CD4-positive, alpha-beta T cell treated with Interleukin-4 for 4 hours (primary cell): ENCODE data around the gene PCGF5.
A peak's percentile ranks its signal among the peaks of the same experiment; 100 is the strongest.
"Not testable (repeated sequence)": the region's sequence is repeated elsewhere in the genome, so short reads cannot be mapped to it uniquely, and the experiment has no call there.

ENCODE experiments used
- DNase-seq: peaks from one replicate; pipeline ENCODE4 v3.0.0-alpha.2; 2020

The PCGF5 gene

DNA sequence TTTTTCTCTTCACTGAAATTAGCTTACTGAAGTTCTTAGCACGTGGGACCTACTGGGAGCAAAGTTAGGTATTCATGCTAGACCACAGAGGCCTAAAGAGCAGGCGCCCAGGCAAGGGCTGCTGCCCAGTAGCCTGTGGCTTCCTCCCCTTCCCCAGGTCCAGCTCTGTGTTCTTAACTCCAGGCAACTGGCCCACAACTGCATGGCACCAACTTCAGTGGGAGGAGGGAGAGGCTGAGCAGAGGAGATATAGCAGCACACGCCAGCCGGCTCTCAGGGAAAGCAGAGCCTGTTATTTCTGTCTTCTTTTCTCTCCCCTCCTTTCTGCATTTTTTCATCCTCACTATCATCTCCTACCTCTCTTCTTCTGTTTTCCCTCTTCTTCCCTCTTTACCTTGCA, 67.4 kb downstream of the PCGF5 start:
- no peak for DNase-seq

DNA sequence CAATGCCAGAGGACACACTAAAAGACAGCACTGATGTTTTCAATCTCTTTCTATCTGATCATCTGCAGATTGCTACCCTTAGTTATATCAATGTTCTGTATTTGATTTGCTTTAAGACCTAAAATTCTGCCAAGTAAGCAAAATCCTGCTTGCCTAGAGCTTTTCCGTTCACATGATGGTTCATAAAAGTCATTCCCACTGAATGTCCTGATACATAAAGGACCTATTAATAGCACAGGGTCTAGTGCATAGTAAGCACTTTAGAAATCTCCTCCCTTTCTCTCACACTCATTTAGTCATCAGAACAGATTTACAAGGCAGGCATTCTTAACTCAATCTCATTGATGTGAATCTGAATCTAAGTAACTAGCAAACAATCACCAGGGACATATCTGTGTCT, 68.8 kb downstream of the PCGF5 start:
- no peak for DNase-seq

DNA sequence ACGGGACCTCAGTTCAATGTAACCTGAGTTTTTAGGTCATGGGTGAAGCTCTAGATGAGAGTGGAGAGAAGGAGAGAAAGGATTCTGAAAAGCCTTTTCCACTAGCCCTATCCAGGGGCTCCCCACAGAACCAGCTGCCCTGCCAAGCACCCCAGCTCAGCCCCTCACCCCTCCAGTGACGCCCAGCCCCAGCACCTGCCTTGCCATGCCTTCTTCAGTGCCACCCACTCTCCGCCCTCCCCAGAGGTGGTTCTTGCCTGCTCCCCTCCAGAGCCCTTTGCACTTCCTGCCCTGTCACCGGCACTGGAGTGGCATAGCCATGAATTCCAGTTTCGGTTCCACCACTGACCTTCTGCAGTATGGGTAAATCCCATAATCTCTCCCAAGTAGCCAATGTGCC, 70.1 kb downstream of the PCGF5 start:
- DNase-seq: no peak

DNA sequence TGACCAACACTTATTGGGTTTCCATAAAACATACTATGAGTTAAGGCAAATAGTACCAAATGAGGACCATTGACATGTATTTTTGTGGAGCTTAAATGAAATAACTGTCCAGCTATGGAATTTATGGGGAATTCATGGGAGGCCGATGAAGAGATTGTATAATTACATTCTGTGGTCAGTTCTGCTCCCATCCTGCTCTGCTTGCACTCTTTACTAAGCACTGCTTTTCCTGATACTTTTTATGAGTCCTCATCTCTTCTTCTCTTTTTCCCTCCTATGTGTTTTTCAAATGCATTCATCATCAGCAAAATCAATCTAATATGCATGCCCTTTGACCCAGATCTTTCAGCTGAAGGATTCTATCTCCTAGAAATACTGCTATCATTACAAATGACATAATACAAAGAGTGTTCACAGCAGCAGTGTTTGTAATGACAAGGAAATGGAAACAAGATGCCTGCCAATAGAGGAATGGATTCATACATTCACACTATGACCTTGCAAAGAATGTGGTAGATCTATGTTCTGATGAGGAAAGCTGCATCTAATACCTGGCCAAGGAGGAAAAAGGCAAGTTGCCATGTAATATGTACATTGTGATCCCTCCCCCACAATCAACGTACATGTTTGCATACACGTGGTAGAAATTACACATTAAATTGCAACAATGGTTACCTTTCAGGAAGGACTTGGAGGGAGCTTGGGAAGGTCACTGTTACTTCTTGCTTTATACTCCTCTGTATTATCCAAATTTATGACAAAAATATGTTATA, 73.9 kb downstream of the PCGF5 start:
- DNase-seq: no peak

DNA sequence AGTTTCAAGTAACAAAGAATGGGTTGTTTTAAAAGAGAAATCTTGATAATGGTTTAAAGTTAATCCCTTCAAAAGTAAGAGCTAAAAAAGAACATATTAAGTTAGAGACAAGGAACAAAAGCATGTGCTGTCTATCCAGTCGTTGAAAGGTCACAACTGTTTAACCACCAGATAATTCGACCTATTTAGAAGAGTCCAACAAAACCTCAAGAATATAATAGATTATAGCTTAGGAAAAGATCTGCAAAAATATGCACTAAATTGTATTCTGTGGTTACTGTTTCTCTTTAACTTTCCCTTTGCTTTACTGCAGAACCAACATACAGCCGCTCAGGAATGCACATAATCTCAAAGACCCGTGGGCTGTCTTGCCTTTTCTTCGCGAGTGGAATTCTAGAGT, 74.9 kb downstream of the PCGF5 start:
- no peak for DNase-seq

DNA sequence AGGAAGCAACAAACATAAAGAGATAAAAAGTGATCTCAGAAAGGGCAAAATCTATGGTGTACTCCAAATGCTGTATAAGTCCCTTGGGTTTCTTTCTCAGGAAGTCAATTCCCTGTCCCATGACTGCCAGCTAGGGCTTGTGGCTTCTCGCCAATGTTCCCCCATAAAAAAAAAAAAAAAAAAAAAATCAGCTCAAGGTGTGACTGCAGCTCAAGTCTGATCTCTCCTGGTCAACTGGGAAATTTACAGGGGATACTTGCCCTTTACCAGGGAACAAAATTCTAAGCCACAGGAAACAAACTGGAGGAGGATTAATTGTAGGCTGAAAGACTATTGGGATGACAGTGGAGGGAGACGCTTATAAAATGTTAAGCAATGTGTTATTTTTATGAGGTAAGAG, 76.0 kb downstream of the PCGF5 start:
- DNase-seq: no peak

DNA sequence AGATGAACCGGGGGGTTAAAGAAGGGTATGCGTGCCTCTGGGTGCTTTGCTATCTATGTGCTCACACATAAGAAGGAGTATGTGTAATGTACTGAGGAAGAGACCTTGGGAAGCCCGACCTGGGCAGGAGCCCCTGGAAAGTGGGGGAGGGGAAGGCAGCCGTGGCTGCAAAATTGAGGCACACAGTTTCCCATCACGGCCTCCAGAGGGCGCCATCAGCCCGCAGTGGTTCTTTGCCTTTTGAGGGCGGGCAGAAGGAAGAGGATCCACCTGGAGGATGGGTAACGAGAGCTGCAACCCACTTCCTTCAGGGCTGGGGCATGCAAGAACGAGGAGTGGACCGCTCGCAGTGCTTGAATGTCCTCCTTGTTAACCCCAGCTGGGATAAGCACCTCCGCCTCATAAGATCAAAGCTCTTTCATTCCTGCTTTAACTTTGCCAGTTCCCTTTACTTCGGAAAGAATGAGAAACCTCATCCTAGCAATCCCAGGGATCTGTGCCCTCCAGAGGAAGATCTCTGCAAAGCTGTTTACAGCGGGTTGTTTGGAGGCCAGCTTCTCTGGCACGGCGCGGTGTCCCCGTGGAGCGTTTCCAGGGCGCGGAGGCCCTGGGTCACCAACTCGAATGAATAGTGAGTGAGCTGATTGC, 77.9 kb downstream of the PCGF5 start:
- DNase-seq: peak; percentile 61

DNA sequence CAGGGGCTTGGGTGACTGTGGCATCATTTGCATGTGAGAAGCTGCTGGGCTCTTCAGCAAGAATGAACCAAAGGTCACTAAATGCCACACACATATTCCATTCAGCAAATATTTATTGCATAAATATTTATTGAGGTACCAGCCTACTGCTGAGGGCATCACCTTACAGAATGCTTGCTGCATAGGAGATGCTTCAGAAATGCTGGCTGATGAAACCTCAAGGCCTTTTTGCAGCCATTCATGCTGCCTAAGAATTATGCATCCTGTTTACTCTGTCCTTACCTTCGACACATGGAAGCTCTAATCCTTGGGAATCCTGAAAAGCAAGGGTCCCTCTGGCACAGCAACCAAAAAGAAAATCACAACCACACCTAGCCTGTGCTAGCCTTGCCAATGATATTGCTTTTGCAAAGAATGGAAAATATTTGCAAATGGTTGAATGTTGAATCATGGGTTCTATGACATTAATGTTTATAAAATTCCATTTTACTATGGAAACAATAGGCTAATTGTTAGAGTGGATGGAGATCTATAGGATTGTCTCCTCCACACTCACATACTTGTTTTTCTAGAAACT, 79.6 kb downstream of the PCGF5 start:
- DNase-seq: no peak

DNA sequence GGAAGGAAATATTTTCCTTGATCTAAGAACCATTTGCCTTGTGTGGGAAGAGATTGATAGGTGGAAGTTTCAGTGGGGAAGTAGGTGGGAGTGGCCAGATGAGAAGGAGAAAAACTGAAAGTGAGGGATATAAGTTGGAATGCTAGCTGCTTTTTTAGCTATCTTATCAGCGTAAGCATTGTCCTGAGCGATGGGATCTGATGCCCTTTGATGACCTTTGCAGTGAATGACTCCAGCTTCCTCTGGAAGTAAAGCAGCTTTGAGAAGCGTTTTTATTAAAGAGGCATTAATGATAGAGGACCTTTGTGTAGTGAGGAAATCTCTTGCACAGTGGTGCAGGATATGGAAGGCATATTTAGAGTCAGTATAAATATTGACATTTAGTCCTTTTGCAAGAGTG, 82.5 kb downstream of the PCGF5 start:
- DNase-seq: not testable (repeated sequence)

DNA sequence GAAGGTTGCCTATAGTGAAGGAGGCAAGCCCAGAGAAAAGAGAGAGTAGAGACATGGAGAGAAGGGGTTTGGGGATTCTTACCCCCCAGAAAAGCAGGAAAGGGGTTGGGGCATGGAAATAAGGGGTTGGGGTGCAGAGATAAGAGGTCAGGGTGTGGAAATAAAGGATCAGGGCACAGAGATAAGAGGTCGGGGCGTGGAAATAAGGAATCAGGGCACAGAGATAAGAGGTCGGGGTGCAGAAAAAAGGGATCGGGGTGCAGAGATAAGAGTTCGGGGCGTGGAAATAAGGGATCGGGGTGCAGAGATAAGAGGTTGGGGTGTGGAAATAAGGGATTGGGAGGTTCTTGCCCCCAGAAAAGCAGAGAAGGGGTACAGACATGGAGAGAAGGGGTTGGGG, 85.5 kb downstream of the PCGF5 start:
- not testable (repeated sequence) for DNase-seq

DNA sequence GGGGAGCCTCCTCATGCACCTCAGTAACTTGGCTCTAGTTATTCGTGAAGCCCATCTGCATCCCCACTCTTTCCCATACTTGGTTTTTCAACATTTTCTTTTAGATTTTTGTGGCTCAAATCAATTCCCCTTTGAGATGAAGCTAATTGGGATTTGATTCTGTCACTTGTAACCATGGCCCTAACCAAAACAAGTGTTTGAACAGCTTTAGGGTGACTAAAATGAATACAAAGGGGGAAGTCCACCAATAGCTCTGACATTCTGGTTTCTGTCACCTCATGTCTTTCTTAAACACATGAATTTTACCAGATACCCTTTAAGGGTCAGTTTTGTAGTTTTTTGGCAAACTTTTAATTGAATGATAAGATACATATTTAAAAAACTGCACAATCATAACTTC, 87.0 kb downstream of the PCGF5 start:
- DNase-seq: no peak

DNA sequence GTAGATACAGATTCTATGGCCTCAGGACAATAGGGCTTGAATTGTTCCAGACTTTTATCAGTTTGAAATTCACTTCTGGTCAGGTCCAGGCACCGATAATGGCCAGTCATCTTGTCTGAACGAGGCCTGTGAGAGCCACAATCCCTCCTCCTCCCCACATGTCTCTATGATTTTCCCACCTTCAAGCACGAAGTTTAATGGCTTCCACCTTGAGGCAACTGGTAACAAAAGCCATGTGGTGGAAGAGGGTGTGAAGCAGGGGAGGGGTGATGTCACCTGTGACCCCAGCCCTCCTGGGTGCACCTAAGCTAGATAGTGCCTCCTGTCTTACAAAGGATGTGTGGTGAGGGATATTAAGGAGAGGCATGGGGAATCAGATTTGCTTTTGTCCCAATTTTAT, 89.2 kb downstream of the PCGF5 start:
- no peak for DNase-seq

DNA sequence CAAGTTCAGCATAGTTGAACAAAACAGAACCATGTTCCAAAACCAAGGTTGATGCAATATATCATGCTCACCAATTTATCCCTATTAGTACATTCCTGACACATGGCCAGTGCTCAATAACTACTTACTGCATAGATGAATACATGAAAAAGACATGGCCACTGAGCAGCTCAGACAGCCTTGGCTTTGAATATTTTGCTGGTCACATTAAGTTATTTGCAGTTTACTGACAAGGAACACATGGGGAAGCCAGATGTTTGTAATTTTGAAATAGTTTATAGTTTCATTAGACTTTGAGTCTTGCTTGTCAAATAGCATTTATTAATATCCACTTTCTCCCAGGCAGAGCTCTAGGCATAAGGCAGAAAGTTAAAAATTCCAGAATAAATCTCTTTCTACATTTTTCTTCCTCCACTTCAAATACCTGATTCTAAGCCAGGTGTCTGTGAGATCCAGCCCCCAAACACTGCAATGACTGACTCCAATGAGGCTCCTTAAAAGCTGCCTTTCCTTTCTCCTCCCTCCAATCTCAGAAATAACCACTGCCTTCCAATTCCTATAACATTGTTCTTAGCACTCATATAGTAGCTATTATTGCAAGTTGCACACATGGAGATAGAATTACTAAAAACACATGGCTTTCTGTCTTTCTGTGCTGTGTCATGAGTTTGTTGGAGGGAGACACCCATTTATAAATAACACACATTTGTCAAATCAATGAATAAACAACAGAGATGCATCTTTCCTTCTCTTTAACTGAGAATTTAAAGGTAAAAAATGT, 91.3 kb downstream of the PCGF5 start:
- DNase-seq: no peak

DNA sequence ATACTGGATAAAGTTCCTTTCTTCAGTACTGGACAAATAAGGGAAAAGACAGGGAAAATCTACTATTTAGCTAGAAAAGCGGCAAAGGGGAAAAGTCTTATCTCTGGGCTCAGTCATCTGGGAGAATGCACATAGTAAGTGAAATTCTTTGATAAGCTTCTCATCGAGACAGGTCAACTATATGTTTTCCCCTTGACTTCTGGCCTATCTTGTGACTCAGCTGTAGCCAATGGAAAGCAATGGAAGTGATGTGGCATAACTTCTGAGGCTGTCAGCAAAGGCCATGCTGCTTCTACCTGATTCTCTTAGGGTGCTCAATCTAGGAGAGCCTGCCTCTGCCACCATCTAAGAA, 91.9 kb downstream of the PCGF5 start:
- DNase-seq: no peak

DNA sequence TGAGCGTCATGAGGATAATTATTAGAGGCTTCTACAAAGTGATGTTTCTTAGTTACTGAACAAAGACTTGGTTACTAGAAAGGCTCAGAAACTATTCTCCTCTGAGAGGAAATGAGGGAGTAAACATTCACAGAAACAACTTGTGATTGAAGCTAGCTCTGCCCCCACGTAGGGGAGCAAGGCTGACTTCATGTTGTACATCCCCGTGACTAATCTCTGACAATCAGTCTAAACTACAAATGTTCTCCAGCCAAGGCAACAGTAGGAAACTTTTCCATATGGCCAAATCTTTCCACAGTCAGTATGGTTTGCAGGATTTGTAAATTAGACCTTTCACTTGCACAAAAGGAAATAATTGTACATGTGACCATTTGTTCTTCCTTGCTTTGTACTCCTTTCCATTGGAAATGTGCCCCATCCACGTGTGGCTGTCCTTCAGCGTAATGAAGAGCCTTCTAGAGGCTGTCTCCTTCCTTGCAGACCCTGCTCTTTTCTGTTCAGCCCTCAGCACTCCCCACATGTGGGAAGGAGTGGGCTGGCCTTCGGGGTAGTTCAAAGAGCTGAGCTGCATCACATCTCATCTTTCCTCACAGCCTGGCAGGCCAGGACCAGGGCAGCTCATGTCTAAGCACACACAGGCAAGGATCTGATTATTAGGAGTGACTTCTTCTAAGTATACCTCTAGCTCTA, 93.5 kb downstream of the PCGF5 start:
- no peak for DNase-seq

DNA sequence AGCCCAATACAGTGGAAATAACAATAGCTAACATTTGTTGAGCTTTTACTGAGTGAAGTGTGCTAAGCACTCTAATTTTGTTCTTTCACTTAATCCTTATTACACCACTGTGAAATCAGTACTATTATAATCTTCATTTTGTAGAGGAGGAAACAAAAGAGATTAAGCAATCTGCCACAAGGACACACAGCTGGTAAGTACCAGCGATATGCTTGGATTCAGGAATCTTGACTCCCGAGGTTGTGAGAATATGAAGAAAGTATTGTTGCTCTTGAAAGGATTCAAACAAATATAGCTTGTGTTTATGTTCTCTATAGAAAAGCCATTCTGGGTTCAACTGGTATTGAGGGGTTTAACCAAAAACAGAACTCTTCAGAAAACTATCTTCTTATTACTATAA, 96.0 kb downstream of the PCGF5 start:
- DNase-seq: no peak

DNA sequence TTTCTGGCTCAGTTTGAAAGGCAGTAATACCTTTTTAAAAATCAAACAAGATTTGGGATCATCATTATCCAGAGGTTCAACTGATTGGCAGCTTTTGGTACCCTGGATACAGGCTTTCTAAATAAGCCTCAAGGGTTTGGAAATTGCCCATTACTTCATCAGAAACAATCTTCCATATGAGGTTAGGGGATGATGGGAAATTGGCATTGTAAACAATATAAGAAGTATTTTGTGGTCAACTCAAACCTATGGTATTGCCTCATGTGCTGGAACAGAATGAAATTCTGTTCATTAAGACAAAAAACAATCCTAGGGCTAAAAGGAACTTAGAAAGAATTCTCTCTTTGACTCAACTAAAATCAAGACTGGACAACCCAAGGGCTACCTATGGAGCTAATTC, 97.1 kb downstream of the PCGF5 start:
- no peak for DNase-seq

DNA sequence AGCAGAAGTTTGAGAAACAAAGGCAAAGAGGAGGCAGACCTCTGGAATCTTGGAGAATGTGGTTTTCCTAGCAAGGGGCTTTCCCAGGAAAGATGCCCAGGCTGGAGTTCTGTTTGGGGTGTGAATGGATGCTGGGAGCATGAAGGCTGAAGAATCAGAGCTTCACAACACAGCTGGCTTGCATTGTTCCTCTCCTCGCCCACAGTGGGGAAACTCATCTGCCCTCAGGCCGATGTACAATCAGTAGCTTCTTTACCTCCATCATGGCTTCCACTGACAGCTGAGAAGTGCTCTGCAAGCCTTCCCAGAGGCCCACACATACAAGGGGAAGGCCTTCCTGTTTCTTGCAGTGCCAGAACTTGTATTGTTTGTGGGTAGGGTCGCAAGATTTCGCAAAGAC, 98.9 kb downstream of the PCGF5 start:
- no peak for DNase-seq

DNA sequence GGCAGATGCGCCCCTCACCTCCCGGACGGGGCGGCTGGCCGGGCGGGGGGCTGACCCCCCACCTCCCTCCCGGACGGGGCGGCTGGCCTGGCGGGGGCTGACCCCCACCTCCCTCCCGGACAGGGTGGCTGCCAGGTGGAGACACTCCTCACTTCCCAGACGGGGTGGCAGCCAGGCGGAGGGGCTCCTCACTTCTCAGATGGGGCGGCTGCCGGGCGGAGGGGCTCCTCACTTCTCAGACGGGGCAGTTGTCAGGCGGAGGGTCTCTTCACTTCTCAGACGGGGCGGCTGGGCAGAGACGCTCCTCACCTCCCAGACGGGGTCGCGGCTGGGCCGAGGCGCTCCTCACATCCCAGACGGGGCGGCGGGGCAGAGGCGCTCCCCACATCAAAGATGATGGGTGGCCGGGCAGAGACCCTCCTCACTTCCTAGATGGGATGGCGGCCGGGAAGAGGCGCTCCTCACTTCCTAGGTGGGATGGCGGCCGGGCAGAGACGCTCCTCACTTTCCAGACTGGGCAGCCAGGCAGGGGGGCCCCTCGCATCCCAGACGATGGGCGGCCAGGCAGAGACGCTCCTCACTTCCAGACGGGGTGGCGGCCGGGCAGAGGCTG, 102.9 kb downstream of the PCGF5 start:
- not testable (repeated sequence) for DNase-seq

DNA sequence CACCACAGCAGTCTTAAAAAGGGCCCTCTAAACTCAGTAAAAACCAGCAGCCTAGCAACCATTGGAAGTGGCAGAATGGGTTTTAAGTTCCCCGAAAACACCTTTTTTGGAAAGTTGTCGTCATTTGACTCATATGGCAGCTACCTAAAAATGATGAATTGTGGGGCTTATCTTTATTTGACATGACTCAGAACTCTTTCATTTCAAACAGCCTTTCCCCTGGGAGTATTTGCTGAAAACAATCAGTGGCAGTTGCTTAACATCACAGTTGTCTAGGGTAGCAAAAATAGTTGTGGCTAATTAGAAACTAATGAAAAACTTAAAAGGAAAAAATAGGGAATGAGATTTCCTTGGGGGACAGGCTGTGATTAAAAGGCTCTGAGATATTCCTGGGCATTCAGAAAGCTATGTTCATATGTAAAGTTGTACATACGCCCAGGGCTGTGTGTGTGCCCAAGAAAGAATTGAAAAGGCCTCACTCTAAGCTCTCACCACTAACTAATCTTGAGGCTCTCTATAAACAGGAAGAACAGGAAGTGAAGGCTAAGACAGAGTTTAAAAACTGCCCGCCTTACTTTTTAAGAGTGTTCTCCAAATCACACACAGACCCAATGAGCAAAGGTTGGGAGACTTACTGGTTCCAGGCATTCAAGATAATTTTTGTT, 108.0 kb downstream of the PCGF5 start:
- DNase-seq: no peak
